K562 (cell line): ENCODE results near the gene ITSN1.

Experiments
- CTCF ChIP-seq, 3 experiments: IDR thresholded peaks in 2 of 3; conservative IDR thresholded peaks in 1 of 3; 2 replicates each; pipeline ENCODE4 v1.5.1; 2011 to 2012; ENCODE audit warnings: low read length in 3 of 3, mild to moderate bottlenecking in 3 of 3, control low read depth in 2 of 3, improper control_type of control experiment in 1 of 3, inconsistent platforms in 1 of 3, low read depth in 1 of 3, mixed read lengths in 1 of 3, moderate library complexity in 1 of 3; ENCODE audit not compliant: insufficient read depth in 2 of 3
- MTA3 ChIP-seq: fragments of 450-650 bp; formaldehyde crosslinking; IDR thresholded peaks from 2 replicates; pipeline ENCODE4 v1.6.1; 2017; ENCODE audit warnings: mild to moderate bottlenecking, borderline replicate concordance
- REST ChIP-seq, 2 experiments: fragments of 450-650 bp; formaldehyde crosslinking in 1 of 2; IDR thresholded peaks; 2 replicates each; pipeline versions ENCODE4 v1.4.0 to v1.6.1; 2014 to 2020; ENCODE audit warnings: mild to moderate bottlenecking in 2 of 2, borderline replicate concordance in 1 of 2, low read depth in 1 of 2
- TAF1 ChIP-seq: IDR thresholded peaks from 2 replicates; pipeline ENCODE4 v1.6.1; 2011; ENCODE audit warnings: mild to moderate bottlenecking, low read length, moderate library complexity; ENCODE audit not compliant: insufficient read depth, control insufficient read depth, severe bottlenecking; ENCODE audit errors: extremely low read depth

GRCh38 chr21:33657124-33657820 lies 15.0 kb downstream of the ITSN1 start:
- TF ChIP-seq MTA3, result no peak
- TF ChIP-seq REST (IDR thresholded peaks at IDR 0.05; ENCODE audit: borderline replicate concordance), result no peak
- TF ChIP-seq REST (CRISPR knock-in tag; IDR thresholded peaks at IDR 0.05; ENCODE audit: low read depth), result no peak
- TF ChIP-seq TAF1, result no peak
- no peak for TF ChIP-seq CTCF (IDR thresholded peaks at IDR 0.05 in 2 of 3, conservative IDR thresholded peaks at IDR 0.05 in 1 of 3; ENCODE audit: insufficient read depth in 2 of 3, low read depth in 1 of 3, low read length in 3 of 3)
